Activated gamma-delta T cell treated with anti-CD3 and anti-CD28 coated beads, Interleukin-2, amount 50 U/mL, for 16 hours (primary cell): Measurements from ENCODE around the gene B4GALNT4.
"Not testable (repeated sequence)": the region's sequence is repeated elsewhere in the genome, so short reads cannot be mapped to it uniquely, and the experiment has no call there.

ENCODE experiments used
- DNase-seq: peaks from one replicate; pipeline ENCODE4 v3.0.0-alpha.2; 2020; ENCODE audit warnings: low read depth

Gene B4GALNT4

GRCh38 chr11:406796-407650 is 37.7 kb downstream of the B4GALNT4 start:
- DNase-seq, result peak; percentile 91

GRCh38 chr11:407651-408123 is 38.4 kb downstream of the B4GALNT4 start:
- no peak for DNase-seq

GRCh38 chr11:408154-409007 is 39.1 kb downstream of the B4GALNT4 start:
- DNase-seq, result no peak

GRCh38 chr11:409008-409599 is 39.8 kb downstream of the B4GALNT4 start:
- DNase-seq, result no peak

- DNase-seq, result no peak
Measured at GRCh38 chr11:409600-410483, 40.5 kb downstream of the B4GALNT4 start.

DNA sequence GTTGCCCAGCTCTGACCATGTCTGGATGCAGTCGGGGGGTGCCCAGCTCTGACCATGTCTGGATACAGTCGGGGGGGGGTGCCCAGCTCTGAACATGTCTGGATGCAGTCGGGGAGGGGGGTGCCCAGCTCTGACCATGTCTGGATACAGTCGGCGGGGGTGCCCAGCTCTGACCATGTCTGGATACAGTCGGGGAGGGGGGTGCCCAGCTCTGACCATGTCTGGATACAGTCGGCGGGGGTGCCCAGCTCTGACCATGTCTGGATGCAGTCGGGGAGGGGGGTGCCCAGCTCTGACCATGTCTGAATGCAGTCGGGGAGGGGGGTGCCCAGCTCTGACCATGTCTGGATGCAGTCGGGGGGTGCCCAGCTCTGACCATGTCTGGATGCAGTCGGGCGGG is 41.4 kb downstream of the B4GALNT4 start:
- DNase-seq, result not testable (repeated sequence)

- not testable (repeated sequence) for DNase-seq
Measured at GRCh38 chr11:411520-411919, 42.2 kb downstream of the B4GALNT4 start.

GRCh38 chr11:412641-413119 is 43.4 kb downstream of the B4GALNT4 start:
- DNase-seq, result no peak

GRCh38 chr11:413120-414081 is 44.1 kb downstream of the B4GALNT4 start:
- no peak for DNase-seq

GRCh38 chr11:414318-414857 is 45.1 kb downstream of the B4GALNT4 start:
- no peak for DNase-seq

DNA sequence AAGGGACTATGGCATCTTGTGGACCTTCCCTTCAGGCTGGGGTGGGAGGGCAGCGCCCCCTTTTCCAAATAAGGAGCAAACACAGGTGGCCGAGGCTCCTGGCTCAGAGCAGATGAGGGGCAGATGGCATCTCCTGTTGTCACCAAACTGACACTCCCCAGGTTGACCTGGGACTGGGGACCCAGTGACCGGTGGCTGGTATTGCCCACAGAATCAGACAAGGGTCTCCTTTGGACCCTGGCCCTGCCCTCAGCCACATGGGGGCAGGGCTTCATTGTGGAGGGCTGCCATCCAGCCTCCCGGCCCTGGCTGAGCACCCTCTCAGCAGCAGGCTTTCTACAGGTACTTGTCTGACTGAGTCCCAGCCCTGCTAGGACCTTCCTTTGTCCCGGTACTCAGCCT is 46.3 kb downstream of the B4GALNT4 start:
- no peak for DNase-seq

GRCh38 chr11:416051-416756 is 46.9 kb downstream of the B4GALNT4 start:
- no peak for DNase-seq

- DNase-seq, result no peak
Measured at GRCh38 chr11:416757-417621, 47.7 kb downstream of the B4GALNT4 start.

DNA sequence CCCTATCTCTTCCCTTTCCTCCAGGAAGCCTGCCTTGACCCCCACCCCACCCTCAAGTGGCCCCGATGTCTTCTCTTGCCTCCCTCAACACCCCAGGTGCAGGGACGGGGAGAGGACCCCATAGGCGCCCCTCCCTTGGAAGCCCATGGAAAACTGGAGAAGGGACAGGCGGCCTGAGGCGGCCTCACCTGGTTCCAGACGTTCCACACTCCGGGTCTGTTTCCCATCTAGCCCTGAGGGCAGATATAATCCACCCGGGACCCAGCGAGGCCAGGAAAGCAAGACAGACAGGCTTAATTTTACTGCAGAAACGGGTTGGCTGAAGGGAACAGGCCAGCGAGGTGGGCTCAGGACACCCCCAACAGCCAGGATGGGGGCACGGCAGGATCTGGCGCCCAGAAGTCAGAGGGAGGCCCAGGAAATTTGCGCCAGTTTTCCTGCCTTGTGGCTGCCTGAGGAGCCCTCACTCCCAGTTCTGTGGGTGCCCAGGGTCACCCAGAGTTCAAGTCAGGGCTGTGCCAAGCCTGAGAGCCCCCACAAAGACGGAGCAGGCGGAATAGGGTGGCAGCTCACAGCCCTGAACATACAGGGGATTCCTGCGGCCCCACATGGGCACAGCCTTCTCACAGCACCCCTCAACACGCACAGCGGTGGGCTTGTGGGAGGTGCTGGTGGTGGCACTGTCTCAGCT is 48.5 kb downstream of the B4GALNT4 start:
- no peak for DNase-seq

DNA sequence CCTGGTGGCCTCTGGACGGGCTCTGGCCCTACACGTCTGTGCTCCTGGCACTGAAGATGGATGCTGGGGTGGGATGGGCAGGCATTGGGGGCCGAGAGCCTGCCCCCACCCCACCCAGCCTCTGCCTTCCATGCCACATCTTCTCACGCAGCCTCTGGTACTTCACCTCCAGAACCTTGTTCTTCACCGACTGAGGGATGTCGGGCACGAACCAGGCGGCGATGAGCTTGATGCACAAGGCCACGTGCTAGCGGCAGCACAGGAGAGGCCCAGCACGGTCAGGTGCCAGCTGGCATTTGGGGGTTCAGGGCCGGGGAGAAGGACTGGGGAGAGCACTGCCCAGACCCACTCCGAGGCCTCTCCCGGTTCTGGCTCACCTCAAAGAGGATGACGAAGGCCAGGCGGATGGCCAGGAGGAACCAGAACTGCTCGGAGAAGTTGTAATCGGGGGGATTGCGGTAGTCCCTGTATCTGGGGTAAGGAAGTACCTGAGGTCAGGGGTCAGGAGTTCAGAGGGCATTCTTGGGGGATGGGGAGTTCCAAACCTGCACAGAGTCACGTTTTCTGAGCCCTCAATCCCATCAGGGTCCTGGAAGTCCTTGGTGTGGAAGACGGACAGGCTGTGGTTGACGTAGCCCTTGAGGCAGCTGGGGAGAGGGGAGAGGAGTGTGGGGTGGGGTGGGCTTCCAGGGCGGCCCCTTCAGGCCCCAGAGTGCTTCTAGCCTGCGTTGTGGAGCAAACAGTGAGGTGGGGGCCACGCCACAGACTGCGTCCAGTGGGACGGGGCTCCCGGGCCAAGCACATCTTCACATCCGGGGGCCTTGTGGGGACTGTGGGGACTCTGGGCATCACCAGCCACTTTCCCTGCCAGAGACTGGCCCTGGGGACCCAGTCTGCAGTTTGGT is 49.3 kb downstream of the B4GALNT4 start:
- no peak for DNase-seq

DNA sequence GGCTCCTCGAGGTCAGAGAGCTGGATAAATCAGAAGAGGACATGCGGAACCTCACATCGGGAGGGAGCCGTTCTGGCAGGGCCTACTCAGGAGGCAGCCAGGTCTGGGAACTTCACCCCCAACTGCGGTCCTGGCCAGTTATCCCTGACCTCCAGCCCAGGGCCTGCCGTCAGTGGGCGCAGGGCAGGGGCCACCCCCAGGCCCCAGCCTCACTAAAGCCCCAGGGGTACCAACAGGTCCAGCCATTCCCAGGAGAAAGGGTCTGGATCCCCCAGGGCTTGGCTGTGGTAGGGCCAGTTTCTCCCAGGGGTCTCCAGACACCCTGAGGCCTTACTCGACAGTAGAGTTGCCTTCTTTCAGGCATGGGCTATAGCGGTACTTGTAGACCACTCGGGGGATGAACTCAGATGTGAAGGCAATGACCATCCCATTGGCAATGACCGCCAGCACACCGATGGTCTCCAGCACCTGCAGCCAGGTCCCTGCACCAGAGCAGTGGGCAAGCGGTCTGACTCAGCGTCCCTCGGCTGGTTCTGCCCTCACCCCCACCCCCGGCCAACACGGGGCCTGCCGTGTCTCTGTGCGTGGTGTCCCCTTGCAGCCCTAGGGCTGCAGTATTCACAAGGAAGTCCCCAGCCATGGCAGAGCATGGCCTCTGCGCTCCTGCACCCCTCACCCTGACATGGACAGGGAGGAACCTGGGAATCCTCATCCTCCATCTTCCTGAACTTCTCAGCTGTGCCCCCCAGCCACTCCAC is 50.1 kb downstream of the B4GALNT4 start:
- no peak for DNase-seq
